Spleen (tissue), 11 donors: ENCODE data around the gene PPP2R5E. TPM values are rescaled to one million over a fixed set of nuclear protein-coding genes. Genes with fewer than 3 reads are reported as not detected.
"Not testable (repeated sequence)": the region's sequence is repeated elsewhere in the genome, so short reads cannot be mapped to it uniquely, and the experiment has no call there.

Source experiments
- DNase-seq: peaks from one replicate; pipeline ENCODE4 v3.0.0-alpha.2; 2020
- H3K27ac ChIP-seq, 8 donors: fragments of 200-600 bp; sonication (generic) in 7 of 8; 1 replicate in 4 of 8; 2 replicates in 4 of 8; pipeline versions ENCODE4 v1.5.0 to v1.8.0; 2016 to 2021; ENCODE audit warnings: inconsistent platforms in 4 of 8, mild to moderate bottlenecking in 4 of 8, moderate library complexity in 1 of 8
- H3K27me3 ChIP-seq, 7 donors: fragments of 200-600 bp; sonication (generic) in 6 of 7; replicated peaks in 1 of 7; 1 replicate in 4 of 7; 2 replicates in 3 of 7; pipeline versions ENCODE4 v1.5.0 to v1.8.0; 2016 to 2021; ENCODE audit warnings: inconsistent platforms in 3 of 7, mild to moderate bottlenecking in 1 of 7
- H3K36me3 ChIP-seq, 6 donors: fragments of 200-600 bp; sonication (generic) in 5 of 6; 1 replicate in 4 of 6; 2 replicates in 2 of 6; pipeline versions ENCODE4 v1.5.0 to v1.8.0; 2016 to 2021; ENCODE audit warnings: inconsistent platforms in 2 of 6
- H3K4me1 ChIP-seq, 6 donors: fragments of 200-600 bp; sonication (generic) in 5 of 6; 1 replicate in 3 of 6; 2 replicates in 3 of 6; pipeline versions ENCODE4 v1.5.0 to v1.8.0; 2016 to 2021; ENCODE audit warnings: inconsistent platforms in 3 of 6
- H3K4me3 ChIP-seq, 8 donors: fragments of 200-600 bp; sonication (generic) in 7 of 8; 1 replicate in 4 of 8; 2 replicates in 4 of 8; pipeline versions ENCODE4 v1.5.0 to v1.8.0; 2016 to 2021; ENCODE audit warnings: inconsistent platforms in 4 of 8, mild to moderate bottlenecking in 4 of 8, moderate library complexity in 2 of 8
- H3K9me3 ChIP-seq, 8 donors: fragments of 200-600 bp; sonication (generic) in 7 of 8; 1 replicate in 4 of 8; 2 replicates in 4 of 8; pipeline versions ENCODE4 v1.5.0 to v1.8.0; 2016 to 2021; ENCODE audit warnings: inconsistent platforms in 4 of 8
- CTCF ChIP-seq, 11 experiments: fragments of 200-600 bp in 7 of 11; fragments of 450-650 bp in 4 of 11; sonication (generic) in 4 of 11; IDR thresholded peaks in 8 of 11; conservative IDR thresholded peaks in 3 of 11; 1 replicate in 7 of 11; 2 replicates in 4 of 11; pipeline versions ENCODE4 v1.4.0 to v1.8.0; 2016 to 2021; ENCODE audit warnings: antibody characterized with exemption in 11 of 11, inconsistent platforms in 4 of 11, mild to moderate bottlenecking in 1 of 11
- POLR2A ChIP-seq, 3 donors: fragments of 450-650 bp; IDR thresholded peaks; one replicate each; pipeline ENCODE4 v1.5.1; 2017; ENCODE audit warnings: antibody characterized with exemption in 3 of 3, mild to moderate bottlenecking in 1 of 3
- POLR2AphosphoS5 ChIP-seq, 3 donors: sonication (generic); formaldehyde crosslinking; IDR thresholded peaks; one replicate each; pipeline ENCODE4 v1.5.1; 2017; ENCODE audit warnings: antibody characterized with exemption in 3 of 3
- WGBS, 5 donors: extraction: QIAGEN DNeasy Blood & Tissue Kit in 3 of 5; methylation state at CpG; one replicate each; pipeline versions ENCODE4 v1.1.5 to v1.1.7; 2013 to 2018; 5-methylcytosine and 5-hydroxymethylcytosine counted together
- intact Hi-C: fragments of 100-400 bp; cut with DNase I; formaldehyde crosslinking; loops from one replicate; pipeline ENCODE4 v1.15.0; 2023; ENCODE audit warnings: low total_unique reads
- polyA plus RNA-seq, 3 donors: library from polyadenylated mRNA; stranded (reverse); fragments of 200-250 nt; gene quantifications; one replicate each; pipeline ENCODE4 v1.2.1, GENCODE V29; 2013
- total RNA-seq, 7 donors: library from RNA; depleted of rRNA in 3 of 7; stranded (reverse); fragments of >200 nt in 3 of 7; fragmentation: NEBNext Ultra II Directional in 4 of 7; extraction: Animal tissue kit (Norgen Biotek cat#: 25700) in 4 of 7; gene quantifications; one replicate each; pipeline versions ENCODE4 v1.1.0 to v1.2.1, GENCODE V29; 2016 to 2021
- donor health status: healthy with polysubstance abuse.
- donor health status: DM: no; HTN: no; CAD: no; lungs with moderate emphysema.
- donor health status: DM: no; HTN: no; CAD: no.
- donor health status: Bipolar disorder and iron deficiency.
- donor health status: healthy.
- donor health status: DM: no; HTN: no; CAD: no.
- donor health status: DM: yes; HTN: yes; CAD: no.

The PPP2R5E gene
- total and polyA plus RNA-seq, 10 donors: 6.1 to 42.3 (median 29.1) TPM

- 65 to 88% (median 76%) methylated on average over 3 of the region's 3 CpGs for WGBS, 5 donors
- DNase-seq: no peak
These were observed 167.4 kb downstream of the PPP2R5E start for GRCh38 chr14:63375769-63376168.

DNA sequence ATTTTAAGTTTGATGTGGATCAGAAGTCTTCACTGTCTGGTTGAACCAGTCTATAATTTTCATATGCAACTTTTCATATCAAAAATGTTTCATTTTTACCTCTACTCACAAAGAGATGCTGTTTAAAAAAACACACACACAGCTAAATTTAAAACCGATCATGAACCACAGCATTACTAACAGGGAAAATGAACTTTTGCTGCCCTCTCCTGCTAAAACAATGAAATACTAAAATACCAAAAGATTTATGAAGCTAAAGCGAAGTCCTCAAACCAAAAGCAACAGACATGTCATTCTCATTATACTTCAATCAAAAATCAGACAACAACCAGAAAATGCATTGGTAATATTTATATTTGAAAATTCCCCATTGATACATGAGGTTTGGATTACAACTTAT lies 171.6 kb downstream of the PPP2R5E start:
- H3K4me3 ChIP-seq, H3K27me3 ChIP-seq, H3K27ac ChIP-seq, H3K4me1 ChIP-seq, intact Hi-C loops, DNase-seq: not testable (repeated sequence)
- peaks cover 0 to 49% (median 14%) of the 10 kb centered on the region in 6 donors for H3K36me3 ChIP-seq
- 74 to 81% (median 80%) methylated on average over 2 of the region's 2 CpGs for WGBS, 5 donors
- peaks cover 0 to 26% (median 17%) of the 10 kb centered on the region in 8 donors for H3K9me3 ChIP-seq

More at GRCh38 chr14:63375769-63376168, 167.4 kb downstream of the PPP2R5E start:
- H3K4me1 ChIP-seq: no peaks in the 10 kb centered on the region
- H3K27ac ChIP-seq: no peak overlapping the region
- no peak for TF ChIP-seq CTCF (IDR thresholded peaks at IDR 0.05 in 8 of 11, conservative IDR thresholded peaks at IDR 0.05 in 3 of 11)
- no peak for TF ChIP-seq POLR2AphosphoS5 (IDR thresholded peaks at IDR 0.05)
- TF ChIP-seq POLR2A (IDR thresholded peaks at IDR 0.05): no peak
- H3K4me3 ChIP-seq: no peak overlapping the region
- peaks cover 0 to 83% (median 23%) of the 10 kb centered on the region in 6 donors for H3K36me3 ChIP-seq
- peaks cover 0 to 6% (median 1%) of the 10 kb centered on the region in 8 donors for H3K9me3 ChIP-seq
- intact Hi-C loops: no loop called here
- no peaks in the 10 kb centered on the region for H3K27me3 ChIP-seq

DNA sequence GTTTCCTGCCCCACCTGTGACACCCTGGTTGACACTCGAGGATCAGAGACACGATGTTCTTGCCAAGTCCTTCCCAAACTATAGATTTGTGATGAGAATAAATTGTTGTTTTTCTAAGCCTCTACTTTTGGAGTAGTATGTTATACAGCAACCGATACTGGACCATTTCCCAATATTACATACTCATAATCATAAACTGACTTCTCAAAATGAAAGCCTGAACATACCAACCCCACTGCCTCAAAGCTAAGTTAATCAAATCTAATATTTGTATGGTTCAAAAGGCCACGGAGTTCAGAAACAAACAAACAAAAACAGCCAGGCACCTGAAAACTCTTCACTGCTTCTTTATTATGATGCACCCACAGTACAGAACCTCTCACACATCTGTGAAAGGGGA lies 172.1 kb downstream of the PPP2R5E start:
- DNase-seq: no peak
- intact Hi-C loops: no loop called here
- Histone ChIP-seq H3K4me1 (no peaks in the 10 kb centered on the region), H3K36me3 (peaks cover 0 to 43% (median 14%) of the 10 kb centered on the region in 6 donors), H3K27ac (no peak overlapping the region), H3K9me3 (peaks cover 0 to 26% (median 17%) of the 10 kb centered on the region in 8 donors), H3K27me3 (no peaks in the 10 kb centered on the region), H3K4me3 (no peak overlapping the region)
- 80 to 92% (median 86%) methylated on average over 4 of the region's 4 CpGs for WGBS, 5 donors
- TF ChIP-seq CTCF (IDR thresholded peaks at IDR 0.05 in 8 of 11, conservative IDR thresholded peaks at IDR 0.05 in 3 of 11) (no peak), POLR2AphosphoS5 (IDR thresholded peaks at IDR 0.05) (no peak), POLR2A (IDR thresholded peaks at IDR 0.05) (no peak)

GRCh38 chr14:63367742-63368364 lies 175.3 kb downstream of the PPP2R5E start:
- TF ChIP-seq POLR2A (IDR thresholded peaks at IDR 0.05): no peak
- H3K27ac ChIP-seq: no peak overlapping the region
- DNase-seq: no peak
- peaks cover 0 to 13% (median under 1%) of the 10 kb centered on the region in 6 donors for H3K36me3 ChIP-seq
- no peak overlapping the region for H3K4me3 ChIP-seq
- H3K9me3 ChIP-seq: peaks cover 0 to 39% (median 28%) of the 10 kb centered on the region in 8 donors
- intact Hi-C loops: no loop called here
- H3K27me3 ChIP-seq: no peaks in the 10 kb centered on the region
- no peaks in the 10 kb centered on the region for H3K4me1 ChIP-seq

GRCh38 chr14:63362389-63362819 lies 180.8 kb downstream of the PPP2R5E start:
- no peaks in the 10 kb centered on the region for H3K27me3 ChIP-seq
- no peak for TF ChIP-seq POLR2A (IDR thresholded peaks at IDR 0.05)
- TF ChIP-seq POLR2AphosphoS5 (IDR thresholded peaks at IDR 0.05): no peak
- TF ChIP-seq CTCF (IDR thresholded peaks at IDR 0.05 in 8 of 11, conservative IDR thresholded peaks at IDR 0.05 in 3 of 11): no peak
- intact Hi-C loops: no loop called here
- WGBS, 5 donors: 51 to 57% (median 52%) methylated on average over 8 of the region's 8 CpGs
- peaks cover 0 to 16% (median 11%) of the 10 kb centered on the region in 8 donors for H3K9me3 ChIP-seq
- no peak overlapping the region for H3K27ac ChIP-seq
- H3K4me1 ChIP-seq: no peaks in the 10 kb centered on the region
- DNase-seq: no peak
- H3K36me3 ChIP-seq: no peaks in the 10 kb centered on the region
- H3K4me3 ChIP-seq: no peak overlapping the region
